HT1080 (cell line): ENCODE data around the gene SARDH. TPM values are rescaled to one million over a fixed set of nuclear protein-coding genes. Genes with fewer than 3 reads are reported as not detected.

Experiments used
- DNase-seq: peaks from one replicate; pipeline ENCODE4 v3.0.0-alpha.2; 2015; ENCODE audit warnings: low read depth
- polyA plus RNA-seq, 2 experiments: library from polyadenylated mRNA; depleted of rRNA; stranded (reverse); fragments of >200 nt; gene quantifications; 2 replicates each; pipeline ENCODE4 v1.2.3, GENCODE V29; 2015
- total RNA-seq: library from RNA; depleted of rRNA; stranded (reverse); fragments of >200 nt; shearing (Covaris generic); gene quantifications from 2 replicates; pipeline ENCODE4 v1.2.3, GENCODE V29; 2014; rRNA removed

The SARDH gene
- 0.05 and 0.30 TPM in 2 replicates for total RNA-seq
- 0.30 and 0.34 TPM in 2 replicates for polyA plus RNA-seq (2015; cell fraction: cytosol; rRNA removed)
- 0.99 and 1.1 TPM in 2 replicates for polyA plus RNA-seq (2015; cell fraction: nucleus; rRNA removed)

GRCh38 chr9:133737774-133738639 is at the start of gene SARDH:
Gene SARDH (minus strand): TSS chr9:133738352. CDS start chr9:133734173, 4,179 bp downstream.
- DNase-seq, result no peak

GRCh38 chr9:133787754-133788025 is 49.5 kb upstream of the SARDH start:
- DNase-seq, result no peak

- no peak for DNase-seq
Observed at GRCh38 chr9:133786907-133787753, 49.0 kb upstream of the SARDH start.

- DNase-seq, result no peak
Observed at GRCh38 chr9:133786371-133786753, 48.2 kb upstream of the SARDH start.

- no peak for DNase-seq
Observed at GRCh38 chr9:133785753-133786370, 47.7 kb upstream of the SARDH start.

GRCh38 chr9:133784731-133785561 is 46.8 kb upstream of the SARDH start:
- no peak for DNase-seq

- DNase-seq, result no peak
Observed at GRCh38 chr9:133783331-133783731, 45.2 kb upstream of the SARDH start.

- DNase-seq, result peak; percentile 39
Observed at GRCh38 chr9:133782157-133783130, 44.3 kb upstream of the SARDH start.

- DNase-seq, result no peak
Observed at GRCh38 chr9:133781828-133782135, 43.6 kb upstream of the SARDH start.

GRCh38 chr9:133780962-133781827 is 43.0 kb upstream of the SARDH start:
- no peak for DNase-seq

GRCh38 chr9:133780404-133780945 is 42.3 kb upstream of the SARDH start:
- DNase-seq, result no peak

- no peak for DNase-seq
Observed at GRCh38 chr9:133779516-133780403, 41.6 kb upstream of the SARDH start.

GRCh38 chr9:133779081-133779480 is 40.9 kb upstream of the SARDH start:
- no peak for DNase-seq

GRCh38 chr9:133778336-133779013 is 40.3 kb upstream of the SARDH start:
- DNase-seq, result no peak

GRCh38 chr9:133777871-133778270 is 39.7 kb upstream of the SARDH start:
- DNase-seq, result no peak

- no peak for DNase-seq
Observed at GRCh38 chr9:133777068-133777791, 39.1 kb upstream of the SARDH start.
